Activated T-cell treated with anti-CD3 and anti-CD28 coated beads, Interleukin-2, amount 50 U/mL, for 24 hours (primary cell): Measurements from ENCODE around the gene ANKLE2.
"Not testable (repeated sequence)": the region's sequence is repeated elsewhere in the genome, so short reads cannot be mapped to it uniquely, and the experiment has no call there.

Source experiments
- DNase-seq: peaks from one replicate; pipeline ENCODE4 v3.0.0-alpha.2; 2020
- H3K27ac Mint-ChIP-seq: 2 replicates; pipeline ENCODE4 v1.8.0; 2020; ENCODE audit warnings: mild to moderate bottlenecking, mixed read lengths
- H3K27me3 Mint-ChIP-seq: 2 replicates; pipeline ENCODE4 v1.8.0; 2020; ENCODE audit warnings: mixed read lengths
- H3K36me3 Mint-ChIP-seq: 2 replicates; pipeline ENCODE4 v1.8.0; 2020; ENCODE audit warnings: low read depth, mixed read lengths
- H3K4me1 Mint-ChIP-seq: 2 replicates; pipeline ENCODE4 v1.8.0; 2020; ENCODE audit warnings: low read depth, mixed read lengths
- H3K4me3 Mint-ChIP-seq: 2 replicates; pipeline ENCODE4 v1.8.0; 2020; ENCODE audit warnings: mild to moderate bottlenecking, moderate library complexity, mixed read lengths
- H3K9me3 Mint-ChIP-seq: 2 replicates; pipeline ENCODE4 v1.8.0; 2020; ENCODE audit warnings: mixed read lengths

The ANKLE2 gene

GRCh38 chr12:132761032-132761920 lies at the start of gene ANKLE2:
ANKLE2 (minus strand) TSS chr12:132761832; CDS start chr12:132761798, 34 bp downstream.
- Mint-ChIP-seq H3K4me1 (peaks cover 33% of the 10 kb centered on the region), H3K27me3 (no peaks in the 10 kb centered on the region), H3K27ac (peak within 1 kb of the TSS; percentile 99), H3K36me3 (peaks cover 43% of the 10 kb centered on the region), H3K4me3 (peak within 1 kb of the TSS; percentile 95), H3K9me3 (no peaks in the 10 kb centered on the region)
- DNase-seq = peak; percentile 80

GRCh38 chr12:132809391-132809790 lies 47.8 kb upstream of the ANKLE2 start:
- Mint-ChIP-seq H3K4me1 (peaks cover 43% of the 10 kb centered on the region), H3K36me3 (peaks cover 82% of the 10 kb centered on the region)
- H3K27me3 Mint-ChIP-seq, H3K4me3 Mint-ChIP-seq, H3K27ac Mint-ChIP-seq, H3K9me3 Mint-ChIP-seq, DNase-seq: not testable (repeated sequence)

GRCh38 chr12:132807295-132808092 lies 45.9 kb upstream of the ANKLE2 start:
- no peak overlapping the region for H3K4me3 Mint-ChIP-seq
- no peak for DNase-seq
- peaks cover 33% of the 10 kb centered on the region for H3K4me1 Mint-ChIP-seq
- peaks cover 86% of the 10 kb centered on the region for H3K36me3 Mint-ChIP-seq
- no peaks in the 10 kb centered on the region for H3K27me3 Mint-ChIP-seq
- no peaks in the 10 kb centered on the region for H3K9me3 Mint-ChIP-seq
- H3K27ac Mint-ChIP-seq = peak overlapping the region; percentile 68

- Mint-ChIP-seq H3K27ac (peak overlapping the region; percentile 68), H3K4me3 (no peak overlapping the region), H3K9me3 (no peaks in the 10 kb centered on the region), H3K4me1 (peaks cover 29% of the 10 kb centered on the region), H3K36me3 (peaks cover 84% of the 10 kb centered on the region), H3K27me3 (no peaks in the 10 kb centered on the region)
- peak; percentile 55 for DNase-seq
Observed at GRCh38 chr12:132806857-132807256, 45.2 kb upstream of the ANKLE2 start.

GRCh38 chr12:132804426-132804861 lies 42.8 kb upstream of the ANKLE2 start:
- H3K4me3 Mint-ChIP-seq = no peak overlapping the region
- peaks cover 29% of the 10 kb centered on the region for H3K4me1 Mint-ChIP-seq
- H3K36me3 Mint-ChIP-seq = peaks cover 90% of the 10 kb centered on the region
- H3K27me3 Mint-ChIP-seq = no peaks in the 10 kb centered on the region
- no peaks in the 10 kb centered on the region for H3K9me3 Mint-ChIP-seq
- H3K27ac Mint-ChIP-seq = no peak overlapping the region
- no peak for DNase-seq

- H3K27ac Mint-ChIP-seq = no peak overlapping the region
- DNase-seq = no peak
Observed at GRCh38 chr12:132803888-132804287, 42.3 kb upstream of the ANKLE2 start.

GRCh38 chr12:132803125-132803524 lies 41.5 kb upstream of the ANKLE2 start:
- Mint-ChIP-seq H3K4me3 (no peak overlapping the region), H3K27ac (no peak overlapping the region), H3K36me3 (peaks cover 90% of the 10 kb centered on the region), H3K4me1 (peaks cover 23% of the 10 kb centered on the region), H3K9me3 (no peaks in the 10 kb centered on the region), H3K27me3 (no peaks in the 10 kb centered on the region)
- no peak for DNase-seq

More at GRCh38 chr12:132803888-132804287, 42.3 kb upstream of the ANKLE2 start:
- Mint-ChIP-seq H3K36me3 (peaks cover 91% of the 10 kb centered on the region), H3K27me3 (no peaks in the 10 kb centered on the region), H3K4me1 (peaks cover 29% of the 10 kb centered on the region), H3K9me3 (no peaks in the 10 kb centered on the region), H3K4me3 (no peak overlapping the region)

GRCh38 chr12:132801741-132802140 lies 40.1 kb upstream of the ANKLE2 start:
- DNase-seq = no peak
- no peaks in the 10 kb centered on the region for H3K27me3 Mint-ChIP-seq
- H3K27ac Mint-ChIP-seq = no peak overlapping the region
- no peaks in the 10 kb centered on the region for H3K9me3 Mint-ChIP-seq
- H3K4me3 Mint-ChIP-seq = no peak overlapping the region
- peaks cover 90% of the 10 kb centered on the region for H3K36me3 Mint-ChIP-seq
- H3K4me1 Mint-ChIP-seq = peaks cover 11% of the 10 kb centered on the region

GRCh38 chr12:132798836-132799235 lies 37.2 kb upstream of the ANKLE2 start:
- Mint-ChIP-seq H3K9me3 (no peaks in the 10 kb centered on the region), H3K4me3 (no peak overlapping the region), H3K4me1 (no peaks in the 10 kb centered on the region), H3K36me3 (peaks cover 95% of the 10 kb centered on the region), H3K27ac (no peak overlapping the region), H3K27me3 (no peaks in the 10 kb centered on the region)
- no peak for DNase-seq

- Mint-ChIP-seq H3K9me3 (no peaks in the 10 kb centered on the region), H3K36me3 (peaks cover 89% of the 10 kb centered on the region), H3K4me3 (no peak overlapping the region), H3K27ac (no peak overlapping the region), H3K27me3 (no peaks in the 10 kb centered on the region), H3K4me1 (no peaks in the 10 kb centered on the region)
- DNase-seq = no peak
Observed at GRCh38 chr12:132797820-132798570, 36.4 kb upstream of the ANKLE2 start.

GRCh38 chr12:132795847-132796246 lies 34.2 kb upstream of the ANKLE2 start:
- Mint-ChIP-seq H3K4me3 (no peak overlapping the region), H3K9me3 (no peaks in the 10 kb centered on the region), H3K36me3 (peaks cover 86% of the 10 kb centered on the region), H3K27me3 (no peaks in the 10 kb centered on the region), H3K4me1 (no peaks in the 10 kb centered on the region), H3K27ac (no peak overlapping the region)
- no peak for DNase-seq

- not testable (repeated sequence) for H3K27ac Mint-ChIP-seq, H3K27me3 Mint-ChIP-seq, H3K4me3 Mint-ChIP-seq, H3K9me3 Mint-ChIP-seq, DNase-seq, H3K4me1 Mint-ChIP-seq
- peaks cover 83% of the 10 kb centered on the region for H3K36me3 Mint-ChIP-seq
Observed at GRCh38 chr12:132791940-132792339, 30.3 kb upstream of the ANKLE2 start.

- Mint-ChIP-seq H3K36me3 (peaks cover 82% of the 10 kb centered on the region), H3K4me1 (no peaks in the 10 kb centered on the region), H3K27ac (no peak overlapping the region), H3K4me3 (no peak overlapping the region), H3K9me3 (no peaks in the 10 kb centered on the region), H3K27me3 (no peaks in the 10 kb centered on the region)
- no peak for DNase-seq
Observed at GRCh38 chr12:132789099-132789471, 27.5 kb upstream of the ANKLE2 start.

- peak overlapping the region; percentile 50 for H3K27ac Mint-ChIP-seq
- no peak for DNase-seq
- H3K27me3 Mint-ChIP-seq = no peaks in the 10 kb centered on the region
- H3K36me3 Mint-ChIP-seq = peaks cover 82% of the 10 kb centered on the region
- no peaks in the 10 kb centered on the region for H3K9me3 Mint-ChIP-seq
- H3K4me1 Mint-ChIP-seq = no peaks in the 10 kb centered on the region
- no peak overlapping the region for H3K4me3 Mint-ChIP-seq
Observed at GRCh38 chr12:132788375-132789098, 26.9 kb upstream of the ANKLE2 start.
